H1 (cell line): ENCODE measurements around the gene STXBP2. TPM values are rescaled to one million over a fixed set of nuclear protein-coding genes. Genes with fewer than 3 reads are reported as not detected.

Experiments
- ATF2 ChIP-seq: IDR thresholded peaks from 2 replicates; pipeline ENCODE4 v1.6.1; 2012; ENCODE audit warnings: low read length, inconsistent platforms
- BACH1 ChIP-seq: IDR thresholded peaks from 2 replicates; pipeline ENCODE4 v1.6.1; 2012; ENCODE audit warnings: low read length, improper control_type of control experiment
- BRCA1 ChIP-seq: IDR thresholded peaks from 2 replicates; pipeline ENCODE4 v1.6.1; 2012; ENCODE audit warnings: low read depth, low read length, improper control_type of control experiment
- CBX8 ChIP-seq: fragments of 300-800, 300-1000 bp; sonication (generic); IDR thresholded peaks from 2 replicates; pipeline ENCODE4 v1.7.1; 2016; ENCODE audit warnings: low read depth, low read length, borderline replicate concordance
- CHD2 ChIP-seq: IDR thresholded peaks from 2 replicates; pipeline ENCODE4 v1.6.1; 2012; ENCODE audit warnings: low read length, improper control_type of control experiment
- EGR1 ChIP-seq: IDR thresholded peaks from 2 replicates; pipeline ENCODE4 v1.6.1; 2011; ENCODE audit warnings: low read depth, low read length, borderline replicate concordance
- EP300 ChIP-seq, 2 experiments: IDR thresholded peaks; 1 replicate in 1 of 2; 2 replicates in 1 of 2; pipeline ENCODE4 v1.6.1; 2011 to 2012; ENCODE audit warnings: low read depth in 2 of 2, low read length in 2 of 2, mild to moderate bottlenecking in 2 of 2, borderline replicate concordance in 1 of 2, inconsistent platforms in 1 of 2, moderate library complexity in 1 of 2
- EZH2 ChIP-seq: fragments of 200-600 bp; sonication (generic); IDR thresholded peaks from 2 replicates; pipeline ENCODE4 v1.7.1; 2012; ENCODE audit warnings: low read depth, mild to moderate bottlenecking, moderate library complexity, low read length, inconsistent platforms; ENCODE audit not compliant: severe bottlenecking
- GABPA ChIP-seq: IDR thresholded peaks from 2 replicates; pipeline ENCODE4 v1.6.1; 2011; ENCODE audit warnings: mild to moderate bottlenecking, low read length, moderate library complexity, borderline replicate concordance; ENCODE audit not compliant: insufficient read depth
- JUND ChIP-seq: IDR thresholded peaks from 2 replicates; pipeline ENCODE4 v1.6.1; 2011; ENCODE audit warnings: mild to moderate bottlenecking, improper control_type of control experiment, low read length
- KDM1A ChIP-seq: fragments of 200-600, 300-600 bp; sonication (generic); IDR thresholded peaks from 2 replicates; pipeline ENCODE4 v1.7.1; 2016; ENCODE audit warnings: mild to moderate bottlenecking, low read length, borderline replicate concordance
- NANOG ChIP-seq: IDR thresholded peaks from 2 replicates; pipeline ENCODE4 v1.6.1; 2011; ENCODE audit warnings: low read length, low read depth, mild to moderate bottlenecking, inconsistent platforms; ENCODE audit not compliant: insufficient read depth, poor library complexity, severe bottlenecking
- NRF1 ChIP-seq: IDR thresholded peaks from 2 replicates; pipeline ENCODE4 v1.6.1; 2011; ENCODE audit warnings: mild to moderate bottlenecking, low read depth, low read length, improper control_type of control experiment
- POLR2AphosphoS5 ChIP-seq: IDR thresholded peaks from 2 replicates; pipeline ENCODE4 v1.6.1; 2011; ENCODE audit warnings: low read depth, low read length
- POU5F1 ChIP-seq: IDR thresholded peaks from 2 replicates; pipeline ENCODE4 v1.6.1; 2011; ENCODE audit warnings: low read depth, mild to moderate bottlenecking, low read length, moderate library complexity
- RXRA ChIP-seq: IDR thresholded peaks from 2 replicates; pipeline ENCODE4 v1.6.1; 2011; ENCODE audit warnings: low read depth, mild to moderate bottlenecking, low read length, moderate library complexity; ENCODE audit not compliant: insufficient read depth
- SAP30 ChIP-seq: fragments of 300-600 bp; sonication (generic); IDR thresholded peaks from 2 replicates; pipeline ENCODE4 v1.7.1; 2012; ENCODE audit warnings: low read length, moderate library complexity, mild to moderate bottlenecking, inconsistent platforms; ENCODE audit not compliant: insufficient read depth, insufficient replicate concordance
- SIX5 ChIP-seq: IDR thresholded peaks from 2 replicates; pipeline ENCODE4 v1.6.1; 2011; ENCODE audit warnings: mild to moderate bottlenecking, low read depth, low read length
- TBP ChIP-seq: IDR thresholded peaks from 2 replicates; pipeline ENCODE4 v1.6.1; 2011; ENCODE audit warnings: low read depth, low read length, improper control_type of control experiment
- TEAD4 ChIP-seq: IDR thresholded peaks from 2 replicates; pipeline ENCODE4 v1.6.1; 2012; ENCODE audit warnings: low read depth, low read length, inconsistent platforms, mixed read lengths
- USF2 ChIP-seq: IDR thresholded peaks from 2 replicates; pipeline ENCODE4 v1.6.1; 2011; ENCODE audit warnings: low read length, improper control_type of control experiment
- YY1 ChIP-seq: IDR thresholded peaks from 2 replicates; pipeline ENCODE4 v1.6.1; 2011; ENCODE audit warnings: low read depth, mild to moderate bottlenecking, low read length
- polyA plus RNA-seq, 7 experiments: library from polyadenylated mRNA; depleted of rRNA in 3 of 7; stranded (reverse) in 5 of 7; unstranded in 2 of 7; fragments of >200 nt in 5 of 7; fragments of 200-250 nt in 2 of 7; gene quantifications; 1 replicate in 5 of 7; 2 replicates in 1 of 7; 4 replicates in 1 of 7; pipeline versions ENCODE4 v1.2.1 to v1.2.3, GENCODE V29; 2011 to 2013; ENCODE audit warnings: missing spikeins in 2 of 7, mixed read lengths in 2 of 7
- total RNA-seq: library from RNA; stranded (reverse); fragmentation: NEBNext Ultra II Directional; extraction: Animal tissue kit (Norgen Biotek cat#: 25700); gene quantifications from 2 replicates; pipeline ENCODE4 v1.2.1, GENCODE V29; 2021

STXBP2 gene
- total and polyA plus RNA-seq, 2 of the 8 experiments (the other 6 are each of a cell fraction or from before 2014, with no cell fraction given), result 52.9 to 53.8 TPM

- no peak for TF ChIP-seq RXRA
- no peak for TF ChIP-seq TEAD4
- TF ChIP-seq BRCA1, result no peak
- no peak for TF ChIP-seq CBX8
- no peak; the same call in 1 of the 2 replicates for TF ChIP-seq EGR1
- 0 out of 2 replicates have a peak, but pooled peaks have one; percentile 44 for TF ChIP-seq TBP
- TF ChIP-seq NANOG, result peak; percentile 17
- TF ChIP-seq POU5F1, result no peak
- TF ChIP-seq POLR2AphosphoS5, result peak; percentile 58
- no peak for TF ChIP-seq BACH1
- peak; percentile 90 for TF ChIP-seq YY1
- no peak for TF ChIP-seq CHD2
- no peak for TF ChIP-seq SAP30
- no peak for TF ChIP-seq KDM1A
- peak; percentile 39; the same call in 1 of the 2 replicates for TF ChIP-seq USF2
- TF ChIP-seq SIX5, result no peak
- no peak for TF ChIP-seq EP300 (IDR thresholded peaks at IDR 0.05; ENCODE audit: borderline replicate concordance in 1 of 2, low read depth in 2 of 2, low read length in 2 of 2)
- TF ChIP-seq EZH2, result no peak
- TF ChIP-seq NRF1, result peak; percentile 6; the same call in 1 of the 2 replicates
- no peak for TF ChIP-seq ATF2
- TF ChIP-seq GABPA, result no peak
- no peak for TF ChIP-seq JUND
Measured at GRCh38 chr19:7636691-7637373, at the start of gene STXBP2 (continued).
